Measurements from ENCODE around the gene BMP6.

DNA sequence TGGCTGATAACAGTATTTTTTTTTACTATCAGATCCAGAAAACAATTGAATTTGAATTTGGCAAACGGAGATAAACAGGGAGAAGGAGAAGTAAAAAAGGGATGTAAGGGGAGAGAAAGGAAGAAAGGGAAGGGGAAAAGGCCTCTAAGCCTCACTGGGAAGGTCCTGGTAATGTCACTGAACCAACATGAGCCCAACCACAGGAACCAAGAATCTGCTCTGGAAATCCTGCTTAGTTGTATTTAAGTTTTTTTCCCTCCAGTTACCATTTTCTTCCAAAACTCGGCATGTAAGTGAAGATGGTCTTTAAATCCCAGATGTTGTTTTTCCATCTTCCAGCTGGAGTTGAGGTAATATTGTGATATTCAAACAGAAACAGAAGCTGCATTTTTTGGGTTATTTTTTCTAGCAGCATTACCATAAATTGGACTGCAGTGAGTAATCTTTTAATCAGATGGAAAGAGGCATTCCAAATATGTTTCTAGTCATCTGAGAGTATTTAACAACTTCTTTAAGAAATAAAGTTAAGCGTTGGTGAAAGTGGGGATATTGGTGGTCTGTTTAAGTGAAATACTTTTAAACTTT, 93.6 kb downstream of the BMP6 start:
- TF ChIP-seq EZH2 (IDR thresholded peaks at IDR 0.05; ENCODE audit: insufficient read depth, poor library complexity, severe bottlenecking) (no peak), EZH2phosphoT487 (IDR thresholded peaks at IDR 0.05; ENCODE audit: insufficient read depth, low read depth) (no peak)
